Measurements from ENCODE around the gene SFSWAP.
A peak's percentile ranks its signal among the peaks of the same experiment; 100 is the strongest.
"Not testable (repeated sequence)": the region's sequence is repeated elsewhere in the genome, so short reads cannot be mapped to it uniquely, and the experiment has no call there.

SFSWAP gene

GRCh38 chr12:131737150-131737827, 26.4 kb downstream of the SFSWAP start:
- DNase-seq, result no peak

- no peak for DNase-seq
These were observed 27.3 kb downstream of the SFSWAP start for GRCh38 chr12:131738196-131738595.

- DNase-seq, result no peak
These were observed 29.7 kb downstream of the SFSWAP start for GRCh38 chr12:131740626-131741025.

- not testable (repeated sequence) for DNase-seq
These were observed 31.9 kb downstream of the SFSWAP start for GRCh38 chr12:131742761-131743160.

DNA sequence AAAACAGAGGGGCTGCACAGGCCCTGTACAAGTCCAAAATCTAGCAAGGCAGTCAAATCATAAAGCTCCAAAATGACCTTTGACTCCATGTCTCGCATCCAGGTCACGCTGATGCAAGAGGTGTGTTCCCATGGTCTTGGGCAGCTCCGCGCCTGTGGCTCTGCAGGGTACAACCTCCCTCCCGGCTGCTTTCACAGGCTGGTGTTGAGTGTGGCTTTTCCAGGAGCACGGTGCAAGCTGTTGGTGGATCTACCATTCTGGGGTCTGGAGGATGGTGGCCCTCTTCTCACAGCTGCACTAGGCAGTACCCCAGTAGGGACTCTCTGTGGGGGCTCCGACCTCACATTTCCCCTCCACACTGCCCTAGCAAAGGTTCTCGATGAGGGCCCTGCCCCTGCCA, 32.5 kb downstream of the SFSWAP start:
- DNase-seq, result not testable (repeated sequence)

DNA sequence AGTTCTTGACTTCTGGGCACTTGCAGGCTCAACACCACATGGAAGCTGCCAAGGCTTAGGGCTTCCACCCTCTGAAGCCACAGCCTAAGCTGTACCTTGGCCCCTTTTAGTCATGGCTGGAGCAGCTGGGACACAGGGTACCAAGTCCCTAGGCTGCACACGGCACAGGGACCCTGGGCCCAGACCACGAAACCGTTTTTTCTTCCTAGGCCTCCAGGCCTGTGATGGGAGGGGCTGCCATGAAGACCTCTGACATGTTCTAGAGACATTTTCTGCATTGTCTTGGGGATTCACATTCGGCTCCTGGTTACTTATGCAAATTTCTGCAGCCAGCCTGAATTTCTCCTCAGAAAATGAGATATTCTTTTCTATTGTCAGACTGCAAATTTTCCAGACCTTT, 33.0 kb downstream of the SFSWAP start:
- DNase-seq, result not testable (repeated sequence)

GRCh38 chr12:131744675-131745074, 33.8 kb downstream of the SFSWAP start:
- not testable (repeated sequence) for DNase-seq

GRCh38 chr12:131745706-131746105, 34.8 kb downstream of the SFSWAP start:
- DNase-seq, result no peak

DNA sequence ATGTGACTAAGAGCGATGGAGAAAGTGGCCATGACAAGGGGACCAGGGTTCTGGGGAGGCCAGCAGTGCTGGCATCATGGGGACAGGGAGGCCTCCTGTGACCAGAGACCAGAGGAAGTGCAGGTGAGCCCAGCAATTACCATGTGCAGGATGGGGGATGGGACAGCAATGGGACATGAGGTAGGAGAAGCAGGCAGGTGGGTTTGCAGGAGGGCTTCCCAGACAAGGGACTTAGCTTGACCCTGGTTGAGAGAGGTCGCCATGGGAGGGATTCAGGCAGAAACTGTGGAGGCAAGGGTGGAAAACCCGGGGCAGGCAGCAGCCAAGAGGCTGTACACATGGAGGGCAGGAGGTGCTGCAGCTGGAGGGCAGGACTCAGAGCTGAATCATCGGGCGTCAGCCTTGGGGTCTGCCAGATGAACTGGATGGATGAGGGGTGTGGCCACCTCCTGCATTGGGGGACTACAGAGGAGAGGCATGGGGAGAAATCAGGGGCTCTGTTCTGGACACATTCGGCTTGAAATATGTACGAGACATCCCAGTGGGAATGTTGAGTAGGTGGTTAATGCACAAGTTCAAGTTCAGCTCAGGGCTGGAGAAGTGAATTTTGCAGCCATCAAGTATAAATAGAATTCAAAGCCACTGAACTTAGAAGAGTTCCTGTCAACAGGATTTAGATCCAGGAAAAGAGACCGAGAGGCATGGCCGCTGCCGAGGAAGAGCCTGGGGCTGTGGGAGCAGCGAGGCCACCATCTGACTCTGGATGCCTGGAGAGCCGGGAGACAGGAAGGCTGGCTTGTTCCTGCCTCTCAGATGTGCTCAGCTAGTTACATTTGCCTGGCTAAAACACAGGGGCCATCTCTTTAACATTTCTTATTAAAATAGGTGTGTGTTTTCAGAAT, 36.6 kb downstream of the SFSWAP start:
- DNase-seq, result no peak

DNA sequence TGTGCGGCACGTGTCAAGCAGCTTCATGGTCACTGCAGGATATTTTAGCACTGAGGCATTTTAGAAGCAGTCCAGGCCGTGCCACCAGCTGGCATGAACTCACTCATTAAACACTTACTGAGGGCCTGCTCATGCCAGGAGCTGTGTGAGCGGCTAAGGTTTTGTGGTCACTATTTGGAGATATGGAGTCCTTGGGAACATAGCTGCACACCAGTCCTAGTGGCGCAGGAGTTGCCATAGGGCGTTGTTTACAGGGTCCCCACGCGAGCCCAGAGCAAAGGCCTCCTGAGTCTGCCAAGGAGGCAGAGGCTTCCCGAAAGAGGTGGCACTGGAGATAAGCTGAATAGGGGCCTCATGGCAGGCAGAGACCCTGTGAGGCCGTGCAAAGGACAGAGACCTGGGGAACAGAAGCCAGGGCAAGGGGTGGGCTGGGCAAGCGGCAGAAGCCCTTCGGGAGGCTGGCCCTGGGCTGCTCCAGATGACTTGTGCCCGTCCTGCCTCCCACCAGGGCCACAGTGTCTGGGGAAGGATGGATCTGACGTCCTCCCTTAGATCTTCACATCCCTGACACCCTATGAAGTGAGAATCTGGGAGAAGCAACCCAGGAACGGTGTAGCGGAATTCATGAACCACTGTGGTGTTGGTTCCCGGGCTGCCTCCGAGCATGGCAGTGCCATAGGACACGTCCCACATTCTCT, 38.9 kb downstream of the SFSWAP start:
- no peak for DNase-seq

GRCh38 chr12:131751335-131751734, 40.4 kb downstream of the SFSWAP start:
- DNase-seq, result no peak

- DNase-seq, result no peak
These were observed 41.6 kb downstream of the SFSWAP start for GRCh38 chr12:131752451-131752850.

DNA sequence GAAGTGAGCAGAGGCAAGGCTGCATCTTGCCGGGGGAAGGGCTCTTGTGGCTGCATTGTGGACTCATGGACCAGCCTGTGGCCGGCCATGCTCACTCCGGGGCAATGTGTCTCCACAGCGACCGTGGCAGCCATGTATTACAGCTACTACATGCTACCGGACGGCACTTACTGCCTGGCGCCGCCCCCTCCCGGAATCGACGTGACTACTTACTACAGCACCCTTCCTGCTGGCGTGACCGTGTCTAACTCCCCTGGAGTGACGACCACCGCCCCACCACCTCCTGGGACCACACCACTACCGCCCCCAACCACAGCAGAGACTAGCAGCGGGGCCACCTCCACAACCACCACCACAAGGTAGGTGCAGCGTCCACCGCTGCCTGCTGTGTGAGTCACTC, 42.1 kb downstream of the SFSWAP start:
- no peak for DNase-seq

- no peak for DNase-seq
These were observed 42.9 kb downstream of the SFSWAP start for GRCh38 chr12:131753757-131754156.

DNA sequence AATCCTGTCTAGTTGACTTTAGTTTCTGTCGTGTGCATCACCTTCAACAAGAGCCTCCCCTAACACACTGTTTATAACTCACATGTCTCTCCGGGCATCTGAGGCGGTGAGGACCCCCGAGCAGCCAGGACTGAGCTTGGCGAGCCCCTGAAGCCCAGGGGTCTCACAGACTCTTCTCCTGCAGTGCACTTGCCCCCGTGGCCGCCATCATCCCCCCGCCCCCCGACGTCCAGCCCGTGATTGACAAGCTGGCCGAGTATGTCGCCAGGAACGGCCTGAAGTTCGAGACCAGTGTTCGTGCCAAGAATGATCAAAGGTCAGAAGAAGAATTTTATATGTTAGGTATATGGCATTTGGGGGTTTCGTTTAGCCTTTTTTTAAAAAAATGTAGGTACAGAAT, 43.3 kb downstream of the SFSWAP start:
- no peak for DNase-seq

DNA sequence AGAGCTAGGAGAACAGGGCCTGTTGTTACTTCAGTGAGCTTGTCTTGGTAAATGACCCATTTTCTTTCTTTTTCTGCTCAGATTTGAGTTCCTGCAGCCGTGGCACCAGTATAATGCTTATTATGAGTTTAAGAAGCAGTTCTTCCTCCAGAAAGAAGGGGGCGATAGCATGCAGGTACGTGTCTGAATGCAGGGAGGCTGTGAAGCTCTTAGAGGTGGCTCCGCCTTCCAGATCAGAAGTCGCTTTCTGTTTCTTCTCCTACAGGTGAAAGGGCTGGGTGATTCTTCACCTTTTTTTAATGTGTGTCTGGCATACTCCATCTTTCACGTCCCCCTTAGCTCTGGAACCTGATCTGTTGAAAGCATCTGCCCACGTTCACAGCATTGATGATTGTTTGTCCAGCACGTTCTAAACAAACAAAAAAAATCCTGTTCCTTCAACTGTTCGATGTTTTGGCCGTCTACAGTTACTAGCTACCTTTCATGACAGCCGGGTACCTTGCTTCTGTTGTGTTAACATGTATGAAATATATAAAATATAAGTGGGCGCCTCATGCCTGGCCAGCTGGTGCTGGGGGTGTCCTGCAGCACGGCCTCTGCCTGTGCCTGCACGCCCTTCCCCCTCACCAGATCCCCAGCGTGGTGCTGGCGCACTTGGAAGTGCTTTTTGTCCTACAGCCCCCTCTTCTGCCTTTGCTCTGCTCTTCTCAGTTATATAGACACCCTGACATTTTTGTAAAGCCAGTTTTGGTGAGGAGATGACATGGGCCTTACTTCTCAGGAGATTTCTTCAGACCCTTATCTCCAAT, 44.6 kb downstream of the SFSWAP start:
- DNase-seq, result peak; percentile 51

GRCh38 chr12:131756441-131756840, 45.6 kb downstream of the SFSWAP start:
- DNase-seq, result no peak

DNA sequence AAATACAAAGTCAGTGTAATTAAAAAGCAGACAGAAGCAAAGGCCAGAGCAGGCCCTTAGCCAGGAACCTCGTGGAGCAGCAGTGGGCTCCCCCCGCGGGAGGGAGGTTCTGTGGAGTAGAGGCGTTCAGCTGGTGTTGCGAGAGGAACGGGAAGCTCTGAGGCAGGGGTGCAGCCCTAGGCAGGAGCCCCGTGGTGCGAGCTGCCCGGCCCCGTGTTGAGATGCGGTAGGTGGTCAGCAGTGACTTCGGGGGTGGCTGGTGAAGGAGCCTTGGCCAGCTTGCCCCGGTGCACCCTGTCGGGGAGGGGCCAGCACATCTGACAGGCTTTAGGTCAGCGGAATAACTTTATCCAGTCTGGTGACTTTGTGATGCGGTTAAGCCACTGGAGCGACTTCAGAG, 46.2 kb downstream of the SFSWAP start:
- DNase-seq, result no peak

DNA sequence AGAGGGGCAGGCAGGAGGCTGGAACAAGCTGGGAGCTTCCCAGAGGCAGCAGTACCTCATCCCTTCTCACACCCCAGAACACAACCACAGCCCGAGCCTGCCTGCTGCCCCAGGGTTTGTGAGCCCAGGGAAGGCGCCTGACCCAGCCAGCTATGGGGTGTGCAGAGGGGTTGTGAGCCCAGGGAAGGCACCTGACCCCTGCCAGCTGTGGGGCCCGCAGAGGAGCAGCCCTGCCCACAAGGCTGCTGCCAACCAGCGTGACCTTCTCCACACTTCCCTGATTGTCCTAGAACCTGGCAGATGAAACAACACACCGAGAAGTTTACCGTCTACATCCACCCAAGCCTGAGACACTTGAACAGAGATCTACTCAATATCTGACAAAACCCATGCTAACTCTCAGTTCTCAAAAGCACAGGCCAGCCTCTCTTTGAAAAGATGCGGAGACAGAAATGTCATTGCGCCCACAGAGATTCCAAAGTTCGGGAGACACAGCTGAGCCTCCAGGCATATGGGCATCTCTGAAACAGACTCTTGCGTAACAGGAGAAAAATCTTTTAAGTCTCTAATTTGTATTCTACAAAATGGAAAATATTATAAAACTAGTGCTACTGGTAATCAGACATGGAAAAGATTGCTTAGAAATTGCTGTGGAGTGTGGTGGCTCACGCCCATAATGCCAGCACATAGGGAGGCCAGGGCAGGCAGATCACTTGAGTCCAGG, 47.3 kb downstream of the SFSWAP start:
- DNase-seq, result no peak

DNA sequence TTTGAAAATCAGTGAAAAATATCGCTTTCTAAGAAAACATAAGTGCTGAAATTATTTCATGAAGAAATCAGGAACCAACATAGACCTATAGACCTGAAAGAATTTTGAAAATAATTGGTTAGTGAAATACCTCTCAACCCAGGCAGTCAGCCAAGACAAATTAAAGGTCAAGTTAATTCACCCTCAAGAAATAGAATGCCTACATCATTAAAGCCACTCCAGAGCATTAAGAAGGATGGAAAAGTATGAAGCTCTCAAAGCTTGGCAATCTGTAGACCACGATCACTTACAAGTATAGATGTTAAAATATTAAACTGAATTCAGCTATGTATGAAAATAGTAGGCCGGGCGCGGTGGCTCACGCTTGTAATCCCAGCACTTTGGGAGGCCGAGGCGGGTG, 48.3 kb downstream of the SFSWAP start:
- no peak for DNase-seq

DNA sequence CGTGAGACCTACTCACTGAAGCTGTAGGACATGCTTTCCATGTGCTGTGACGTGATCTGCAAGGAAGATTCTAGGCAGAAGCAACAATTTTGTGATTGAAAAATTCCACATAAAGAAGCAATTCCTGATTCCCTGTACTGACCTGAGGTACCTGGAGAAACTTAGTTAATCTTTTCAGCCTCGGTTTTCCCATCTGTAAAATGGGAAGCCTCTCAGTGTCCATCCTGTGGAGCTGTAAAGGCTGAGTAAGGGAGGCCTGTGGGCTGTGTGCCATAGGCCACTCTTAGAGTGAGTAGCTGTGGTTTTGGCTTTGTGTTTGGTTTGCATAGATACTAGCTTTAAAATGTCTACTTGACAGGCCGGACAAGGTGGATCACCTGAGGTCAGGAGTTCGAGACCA, 50.7 kb downstream of the SFSWAP start:
- no peak for DNase-seq

- DNase-seq, result no peak
These were observed 53.8 kb downstream of the SFSWAP start for GRCh38 chr12:131764738-131765137.

Data from activated CD4-positive, alpha-beta T cell treated with anti-CD3 and anti-CD28 coated beads, Interleukin-2, Interleukin-6, amounts not matched to agents 100 ng/mL and 50 ng/mL, durations not matched to agents 16 hours and 8 hours (primary cell).